ENCODE data around the gene CREB3L2. TPM values are rescaled to one million over a fixed set of nuclear protein-coding genes. Genes with fewer than 3 reads are reported as not detected.

CREB3L2 gene
- total RNA-seq, 1 donor from 2014 or later = 28.9 TPM

DNA sequence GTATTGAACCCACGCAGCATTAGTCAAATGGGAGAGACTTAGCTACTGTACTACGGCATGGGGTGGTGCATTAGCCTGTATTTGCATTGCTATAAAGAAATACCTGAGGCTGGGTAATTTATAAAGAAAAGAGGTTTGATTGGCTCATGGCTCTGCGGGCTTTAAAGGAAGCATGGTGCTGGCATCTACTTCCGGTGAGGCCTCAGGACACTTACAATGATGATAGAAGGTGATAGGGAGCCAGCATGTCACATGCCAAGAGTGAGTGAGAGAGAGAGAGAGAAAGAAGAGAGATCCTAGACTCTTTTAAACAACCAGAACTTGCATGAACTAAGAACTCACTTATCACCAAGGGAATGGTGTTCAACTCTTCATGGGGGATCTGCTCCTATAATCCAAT is 27.2 kb upstream of the CREB3L2 start:
- Histone ChIP-seq H3K27ac (replicated peaks) (no peak overlapping the region), H3K4me1 (no peaks in the 10 kb centered on the region), H3K4me3 (no peak overlapping the region), H3K27me3 (ENCODE audit: low read depth) (peaks cover 8% of the 10 kb centered on the region), H3K36me3 (no peaks in the 10 kb centered on the region), H3K9me3 (replicated peaks) (no peaks in the 10 kb centered on the region)
- intact Hi-C loops (cut with micrococcal nuclease) = no loop called here
- no peak for DNase-seq
- TF ChIP-seq CTCF (IDR thresholded peaks at IDR 0.05; ENCODE audit: borderline replicate concordance) = no peak

- intact Hi-C loops (cut with micrococcal nuclease) = no loop called here
- no peaks in the 10 kb centered on the region for H3K9me3 ChIP-seq (replicated peaks)
- DNase-seq = no peak
- H3K4me3 ChIP-seq = no peak overlapping the region
- peaks cover 8% of the 10 kb centered on the region for H3K27me3 ChIP-seq (ENCODE audit: low read depth)
- no peaks in the 10 kb centered on the region for H3K4me1 ChIP-seq
- H3K27ac ChIP-seq (replicated peaks) = no peak overlapping the region
- TF ChIP-seq CTCF (IDR thresholded peaks at IDR 0.05; ENCODE audit: borderline replicate concordance) = no peak
- no peaks in the 10 kb centered on the region for H3K36me3 ChIP-seq
Observed at GRCh38 chr7:138027100-138027499, 25.2 kb upstream of the CREB3L2 start.

DNA sequence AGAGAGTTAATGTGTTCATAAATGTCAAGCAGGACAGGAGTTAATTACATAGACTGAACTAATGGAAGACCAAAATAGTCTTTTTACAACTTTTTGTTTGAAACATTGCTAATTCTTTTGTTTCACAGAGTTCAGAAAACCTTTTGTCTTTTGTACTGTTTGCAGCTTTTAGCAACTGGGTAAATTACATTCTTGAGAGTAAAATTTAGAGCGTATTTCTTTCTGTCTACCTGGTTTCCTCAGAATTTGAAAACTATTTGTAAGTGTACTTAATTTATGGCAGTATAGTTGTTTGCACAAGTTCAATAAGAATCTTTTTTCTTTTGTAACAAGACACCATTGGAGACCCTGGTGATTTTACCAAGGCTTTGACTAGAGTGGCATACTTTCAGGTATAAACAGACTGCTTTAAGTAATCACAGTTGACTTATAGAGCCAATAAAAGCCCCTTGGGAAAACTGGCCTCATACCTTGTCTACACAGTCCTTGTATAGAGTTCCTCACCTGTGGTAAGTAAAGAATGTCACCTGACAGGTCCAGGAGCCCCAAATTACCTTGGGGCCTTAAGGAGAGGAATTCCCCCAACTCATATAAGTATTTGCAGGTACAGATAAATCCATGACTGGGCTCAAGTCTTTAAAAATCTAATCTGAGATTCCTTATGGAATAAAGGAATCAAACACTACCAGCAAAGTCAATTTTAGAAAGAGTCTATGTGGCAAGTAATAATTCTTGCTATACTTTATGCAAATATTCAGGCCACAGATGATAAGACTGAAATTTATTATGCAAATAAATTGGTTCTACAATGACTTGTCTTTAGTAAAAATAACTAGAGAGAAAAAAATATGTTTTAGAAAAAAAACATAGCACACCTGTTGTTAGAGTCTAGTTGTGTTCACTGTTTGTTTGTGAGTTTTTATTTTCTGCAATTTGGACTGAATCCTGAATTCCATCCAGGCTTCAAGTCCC is 23.6 kb upstream of the CREB3L2 start:
- Histone ChIP-seq H3K27me3 (ENCODE audit: low read depth) (peaks cover 8% of the 10 kb centered on the region), H3K4me3 (no peak overlapping the region), H3K4me1 (no peaks in the 10 kb centered on the region), H3K9me3 (replicated peaks) (no peaks in the 10 kb centered on the region), H3K27ac (replicated peaks) (no peak overlapping the region), H3K36me3 (no peaks in the 10 kb centered on the region)
- no peak for TF ChIP-seq CTCF (IDR thresholded peaks at IDR 0.05; ENCODE audit: borderline replicate concordance)
- intact Hi-C loops (cut with micrococcal nuclease) = no loop called here
- no peak for DNase-seq

GRCh38 chr7:138024765-138025164 is 22.9 kb upstream of the CREB3L2 start:
- TF ChIP-seq CTCF (IDR thresholded peaks at IDR 0.05; ENCODE audit: borderline replicate concordance) = no peak
- no peaks in the 10 kb centered on the region for H3K36me3 ChIP-seq

GRCh38 chr7:138024343-138024691 is 22.4 kb upstream of the CREB3L2 start:
- intact Hi-C loops (cut with micrococcal nuclease) = no loop called here
- no peak overlapping the region for H3K4me3 ChIP-seq
- no peaks in the 10 kb centered on the region for H3K36me3 ChIP-seq
- no peak for DNase-seq
- peaks cover 8% of the 10 kb centered on the region for H3K27me3 ChIP-seq (ENCODE audit: low read depth)
- H3K4me1 ChIP-seq = no peaks in the 10 kb centered on the region
- no peak for TF ChIP-seq CTCF (IDR thresholded peaks at IDR 0.05; ENCODE audit: borderline replicate concordance)
- no peaks in the 10 kb centered on the region for H3K9me3 ChIP-seq (replicated peaks)
- H3K27ac ChIP-seq (replicated peaks) = no peak overlapping the region

More at GRCh38 chr7:138024765-138025164, 22.9 kb upstream of the CREB3L2 start:
- intact Hi-C loops (cut with micrococcal nuclease) = no loop called here
- H3K9me3 ChIP-seq (replicated peaks) = no peaks in the 10 kb centered on the region
- no peak for DNase-seq
- peaks cover 8% of the 10 kb centered on the region for H3K27me3 ChIP-seq (ENCODE audit: low read depth)
- H3K4me3 ChIP-seq = no peak overlapping the region
- H3K27ac ChIP-seq (replicated peaks) = no peak overlapping the region
- H3K4me1 ChIP-seq = no peaks in the 10 kb centered on the region

All from left ventricle myocardium inferior (tissue), 1 donor.